ENCODE results near the gene RAB31.

RAB31 gene

GRCh38 chr18:9803063-9803697, 95.1 kb downstream of the RAB31 start:
- TF ChIP-seq ZIC2 (tag by site-specific recombination; IDR thresholded peaks at IDR 0.05): peak; percentile 49; the same call in 1 of the 2 replicates
- no peak for TF ChIP-seq GLIS1 (tag by site-specific recombination; IDR thresholded peaks at IDR 0.05)
- no peak overlapping the region for H3K27ac ChIP-seq (ENCODE audit: extremely low read depth, low read depth, low read length)
- ChIA-PET CTCF (interaction anchor here (0.6 kb wide), 1 partner anchor 89 kb away, joined by 5 read pairs; no protein-coding TSS in a partner anchor), POLR2A (no interaction called here)
- no peaks in the 10 kb centered on the region for H3K9me3 ChIP-seq (ENCODE audit: control insufficient read depth, insufficient read depth, low read depth, low read length)
- peaks cover 0 to 4% of the 10 kb centered on the region in 2 experiments; a peak in 1 of 3 replicates for H3K36me3 ChIP-seq (ENCODE audit: control insufficient read depth in 2 of 2, insufficient read depth in 1 of 2, low read length in 2 of 2)
- H3K4me1 ChIP-seq (ENCODE audit: control insufficient read depth, insufficient read depth, low read length): peaks cover 10% of the 10 kb centered on the region
- H3K4me3 ChIP-seq (ENCODE audit: low read depth, low read length): no peak overlapping the region

- TF ChIP-seq ZNF366 (tag by site-specific recombination; conservative IDR thresholded peaks at IDR 0.05): 0 out of 2 replicates have a peak, but pooled peaks have one; percentile 12
- TF ChIP-seq ZNF354C (tag by site-specific recombination; IDR thresholded peaks at IDR 0.05; ENCODE audit: borderline replicate concordance, low read depth): no peak
- ChIA-PET POLR2A (no interaction called here), CTCF (no interaction called here)
- Histone ChIP-seq H3K36me3 (ENCODE audit: control insufficient read depth in 2 of 2, insufficient read depth in 1 of 2, low read length in 2 of 2) (peaks cover 0 to 4% of the 10 kb centered on the region in 2 experiments; a peak in 1 of 3 replicates), H3K9me3 (ENCODE audit: control insufficient read depth, insufficient read depth, low read depth, low read length) (no peaks in the 10 kb centered on the region), H3K4me1 (ENCODE audit: control insufficient read depth, insufficient read depth, low read length) (peaks cover 14% of the 10 kb centered on the region), H3K4me3 (ENCODE audit: low read depth, low read length) (no peak overlapping the region), H3K27ac (ENCODE audit: extremely low read depth, low read depth, low read length) (no peak overlapping the region)
These were observed 95.8 kb downstream of the RAB31 start for GRCh38 chr18:9803698-9804516.

- H3K9me3 ChIP-seq (ENCODE audit: control insufficient read depth, insufficient read depth, low read depth, low read length): no peaks in the 10 kb centered on the region
- POLR2A ChIA-PET: no interaction called here
- H3K4me1 ChIP-seq (ENCODE audit: control insufficient read depth, insufficient read depth, low read length): peaks cover 15% of the 10 kb centered on the region
- CTCF ChIA-PET: interaction anchor here (0.6 to 0.7 kb wide), 2 partner anchors 9 to 11 kb away, joined by 3 read pairs; no protein-coding TSS in a partner anchor
- no peak for TF ChIP-seq GLI2 (tag by site-specific recombination; IDR thresholded peaks at IDR 0.05; ENCODE audit: borderline replicate concordance, low read depth)
- TF ChIP-seq ZNF513 (tag by site-specific recombination; IDR thresholded peaks at IDR 0.05): no peak
- TF ChIP-seq ZNF23 (tag by site-specific recombination; IDR thresholded peaks at IDR 0.05; ENCODE audit: borderline replicate concordance): no peak
- TF ChIP-seq SCRT2 (tag by site-specific recombination; IDR thresholded peaks at IDR 0.05): no peak
- no peak for TF ChIP-seq ZNF473 (tag by site-specific recombination; IDR thresholded peaks at IDR 0.05)
- TF ChIP-seq KLF1 (tag by site-specific recombination; IDR thresholded peaks at IDR 0.05): no peak
- no peak for TF ChIP-seq ZNF488 (tag by site-specific recombination; IDR thresholded peaks at IDR 0.05)
- TF ChIP-seq ZNF366 (tag by site-specific recombination; conservative IDR thresholded peaks at IDR 0.05): no peak
- no peak for TF ChIP-seq HOXA7 (CRISPR knock-in tag; IDR thresholded peaks at IDR 0.05; ENCODE audit: borderline replicate concordance)
- peaks cover 0 to 4% of the 10 kb centered on the region in 2 experiments; a peak in 1 of 3 replicates for H3K36me3 ChIP-seq (ENCODE audit: control insufficient read depth in 2 of 2, insufficient read depth in 1 of 2, low read length in 2 of 2)
- H3K4me3 ChIP-seq (ENCODE audit: low read depth, low read length): no peak overlapping the region
- no peak overlapping the region for H3K27ac ChIP-seq (ENCODE audit: extremely low read depth, low read depth, low read length)
These were observed 96.5 kb downstream of the RAB31 start for GRCh38 chr18:9804517-9805104.

- H3K36me3 ChIP-seq (ENCODE audit: control insufficient read depth in 2 of 2, insufficient read depth in 1 of 2, low read length in 2 of 2): peaks cover 0 to 4% of the 10 kb centered on the region in 2 experiments; a peak in 1 of 3 replicates
- no peaks in the 10 kb centered on the region for H3K9me3 ChIP-seq (ENCODE audit: control insufficient read depth, insufficient read depth, low read depth, low read length)
- no peak overlapping the region for H3K4me3 ChIP-seq (ENCODE audit: low read depth, low read length)
- peaks cover 15% of the 10 kb centered on the region for H3K4me1 ChIP-seq (ENCODE audit: control insufficient read depth, insufficient read depth, low read length)
- CTCF ChIA-PET: interaction anchor here (0.6 kb wide), 1 partner anchor 21 kb away, joined by 3 read pairs; no protein-coding TSS in a partner anchor
- H3K27ac ChIP-seq (ENCODE audit: extremely low read depth, low read depth, low read length): no peak overlapping the region
- POLR2A ChIA-PET: no interaction called here
- TF ChIP-seq ZNF777 (tag by site-specific recombination; IDR thresholded peaks at IDR 0.05; ENCODE audit: borderline replicate concordance): no peak
- no peak for TF ChIP-seq KLF17 (tag by site-specific recombination; IDR thresholded peaks at IDR 0.05)
- TF ChIP-seq ZNF610 (tag by site-specific recombination; IDR thresholded peaks at IDR 0.05; ENCODE audit: borderline replicate concordance): no peak
- no peak for TF ChIP-seq ZNF302 (tag by site-specific recombination; IDR thresholded peaks at IDR 0.05; ENCODE audit: low read depth)
- TF ChIP-seq ZNF202 (tag by site-specific recombination; IDR thresholded peaks at IDR 0.05; ENCODE audit: borderline replicate concordance): no peak
- no peak for TF ChIP-seq ZBTB8A (tag by site-specific recombination; IDR thresholded peaks at IDR 0.05)
- TF ChIP-seq YY2 (tag by site-specific recombination; IDR thresholded peaks at IDR 0.05): no peak
- TF ChIP-seq ZBTB44 (tag by site-specific recombination; IDR thresholded peaks at IDR 0.05): no peak
- TF ChIP-seq ZNF19 (tag by site-specific recombination; IDR thresholded peaks at IDR 0.05; ENCODE audit: low read depth): no peak
These were observed 98.8 kb downstream of the RAB31 start for GRCh38 chr18:9806905-9807304.
